Activated T-helper 2 cell treated with anti-CD3 and anti-CD28 coated beads, Interferon-gamma antibody, Interleukin-2, Interleukin-4, amounts not matched to agents 10 μg/mL and 5 μg/mL and 100 μg/mL, durations not matched to agents 14 hours and 24 hours and 36 hours (primary cell): ENCODE data around the gene KAT6B. TPM values are rescaled to one million over a fixed set of nuclear protein-coding genes. Genes with fewer than 3 reads are reported as not detected.

Source experiments
- DNase-seq: peaks from one replicate; pipeline ENCODE4 v3.0.0; 2021; ENCODE audit warnings: low spot score
- H3K27ac Mint-ChIP-seq: one replicate; pipeline ENCODE4 v1.8.0; 2021; ENCODE audit warnings: mixed read lengths
- H3K27me3 Mint-ChIP-seq: one replicate; pipeline ENCODE4 v1.8.0; 2021; ENCODE audit warnings: low read depth, mixed read lengths
- H3K36me3 Mint-ChIP-seq: one replicate; pipeline ENCODE4 v1.8.0; 2021; ENCODE audit warnings: low read depth, mixed read lengths
- H3K4me1 Mint-ChIP-seq: one replicate; pipeline ENCODE4 v1.8.0; 2021; ENCODE audit warnings: low read depth, mixed read lengths
- H3K4me3 Mint-ChIP-seq: one replicate; pipeline ENCODE4 v1.8.0; 2021; ENCODE audit warnings: low read depth, mild to moderate bottlenecking, moderate library complexity, mixed read lengths
- H3K9me3 Mint-ChIP-seq: one replicate; pipeline ENCODE4 v1.8.0; 2021; ENCODE audit warnings: mixed read lengths
- intact Hi-C: fragments of 100-400 bp; cut with micrococcal nuclease; formaldehyde crosslinking; loops from one replicate; pipeline ENCODE4 v1.15.1; 2023
- total RNA-seq: library from RNA; stranded (reverse); gene quantifications from 2 replicates; pipeline ENCODE4 v1.2.3, GENCODE V29; 2022

KAT6B gene
- total RNA-seq, 1 donor from 2014 or later, result 26.6 TPM

DNA sequence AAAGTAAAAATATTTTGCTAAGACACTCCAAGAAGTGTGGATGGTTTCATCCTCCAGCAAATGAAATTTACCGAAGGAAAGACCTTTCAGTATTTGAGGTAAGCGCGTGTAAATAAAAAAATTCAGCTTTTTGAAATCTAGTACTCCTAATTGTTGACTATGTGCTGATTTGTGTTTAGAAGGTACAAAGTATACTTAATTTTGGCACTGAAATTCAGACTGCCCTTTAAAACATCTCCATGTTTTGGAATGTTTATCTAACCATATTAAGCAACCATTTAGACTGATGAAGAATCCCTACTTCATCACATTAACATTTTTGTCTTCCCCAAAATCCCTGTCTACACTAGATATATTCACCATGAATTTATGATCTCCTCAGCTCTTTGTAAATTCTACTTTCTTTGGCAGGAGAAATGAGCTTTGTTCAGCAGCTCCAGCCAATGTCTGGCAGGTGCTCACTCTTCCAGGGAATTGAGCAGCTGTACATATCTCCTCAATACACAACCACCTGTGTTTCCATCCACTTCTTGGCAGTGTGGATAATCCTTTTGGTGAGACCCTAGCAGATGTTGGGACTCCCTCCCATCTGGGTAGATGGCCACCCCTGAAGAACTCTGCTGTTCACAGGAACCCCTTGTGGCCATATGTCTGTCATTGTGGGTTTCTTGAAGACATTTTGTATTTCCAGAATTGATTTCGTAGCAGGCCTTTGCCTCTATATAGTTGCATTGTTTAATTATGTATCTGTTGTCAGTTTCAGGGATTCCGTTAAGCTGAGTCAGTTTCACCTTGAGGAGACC, 155.6 kb downstream of the KAT6B start:
- H3K4me1 Mint-ChIP-seq, result peaks cover 28% of the 10 kb centered on the region
- no peaks in the 10 kb centered on the region for H3K9me3 Mint-ChIP-seq
- no peak for DNase-seq
- no peak overlapping the region for H3K4me3 Mint-ChIP-seq
- H3K36me3 Mint-ChIP-seq, result peaks cover 61% of the 10 kb centered on the region
- intact Hi-C loops, result no loop called here
- no peak overlapping the region for H3K27ac Mint-ChIP-seq
- H3K27me3 Mint-ChIP-seq, result no peaks in the 10 kb centered on the region

- no peak for DNase-seq
- Mint-ChIP-seq H3K27ac (no peak overlapping the region), H3K4me3 (no peak overlapping the region), H3K4me1 (peaks cover 25% of the 10 kb centered on the region), H3K36me3 (peaks cover 59% of the 10 kb centered on the region), H3K9me3 (no peaks in the 10 kb centered on the region), H3K27me3 (no peaks in the 10 kb centered on the region)
- intact Hi-C loops, result no loop called here
Measured at GRCh38 chr10:74982634-74982982, 156.2 kb downstream of the KAT6B start.

GRCh38 chr10:74983383-74983782, 157.0 kb downstream of the KAT6B start:
- Mint-ChIP-seq H3K27ac (no peak overlapping the region), H3K27me3 (no peaks in the 10 kb centered on the region), H3K4me3 (no peak overlapping the region), H3K9me3 (no peaks in the 10 kb centered on the region), H3K36me3 (peaks cover 59% of the 10 kb centered on the region), H3K4me1 (peaks cover 25% of the 10 kb centered on the region)
- intact Hi-C loops, result no loop called here
- no peak for DNase-seq

GRCh38 chr10:74987339-74988053, 161.1 kb downstream of the KAT6B start:
- H3K27me3 Mint-ChIP-seq, result no peaks in the 10 kb centered on the region
- H3K27ac Mint-ChIP-seq, result no peak overlapping the region
- H3K9me3 Mint-ChIP-seq, result no peaks in the 10 kb centered on the region
- intact Hi-C loops, result no loop called here
- H3K4me3 Mint-ChIP-seq, result no peak overlapping the region
- H3K36me3 Mint-ChIP-seq, result peaks cover 52% of the 10 kb centered on the region
- H3K4me1 Mint-ChIP-seq, result peaks cover 26% of the 10 kb centered on the region
- DNase-seq, result no peak

- H3K27me3 Mint-ChIP-seq, result no peaks in the 10 kb centered on the region
- DNase-seq, result no peak
- H3K4me3 Mint-ChIP-seq, result no peak overlapping the region
- no peaks in the 10 kb centered on the region for H3K9me3 Mint-ChIP-seq
- intact Hi-C loops, result no loop called here
- no peak overlapping the region for H3K27ac Mint-ChIP-seq
- peaks cover 22% of the 10 kb centered on the region for H3K4me1 Mint-ChIP-seq
- H3K36me3 Mint-ChIP-seq, result peaks cover 54% of the 10 kb centered on the region
Measured at GRCh38 chr10:74988054-74988775, 161.8 kb downstream of the KAT6B start.

DNA sequence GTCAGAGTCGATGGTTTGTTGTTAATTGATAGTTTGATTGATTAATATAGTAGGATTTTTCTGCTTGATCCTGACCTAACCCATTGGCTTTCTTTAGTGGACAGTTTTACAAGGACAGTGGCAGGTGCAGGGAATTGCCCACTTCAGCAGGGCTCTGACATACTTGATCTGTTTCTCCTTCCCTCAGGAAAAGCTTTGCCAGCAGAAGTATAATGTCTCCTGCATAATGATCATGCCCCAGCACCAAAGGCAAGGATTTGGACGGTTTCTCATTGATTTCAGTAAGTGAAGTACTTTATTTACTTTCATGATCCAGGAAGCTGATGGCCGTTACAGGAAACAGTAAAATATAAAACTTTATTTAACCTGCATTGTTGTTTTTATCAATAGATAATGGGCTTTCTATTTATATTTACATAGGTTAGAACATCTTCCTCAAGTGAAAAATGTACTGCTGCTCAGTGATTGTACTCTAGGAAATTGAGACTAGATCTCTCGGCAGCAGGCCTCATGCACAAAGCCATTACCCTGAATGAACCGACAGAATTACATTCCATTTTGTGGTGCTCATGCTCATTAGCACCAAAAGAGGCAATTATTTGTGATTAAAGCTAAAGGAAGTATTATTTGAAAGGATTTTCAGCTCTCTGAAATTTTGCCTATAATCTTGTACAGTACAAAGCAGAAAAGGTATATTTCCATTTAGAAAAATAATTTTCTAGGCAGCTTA, 162.6 kb downstream of the KAT6B start:
- H3K27ac Mint-ChIP-seq, result no peak overlapping the region
- no peaks in the 10 kb centered on the region for H3K27me3 Mint-ChIP-seq
- H3K4me3 Mint-ChIP-seq, result no peak overlapping the region
- peaks cover 48% of the 10 kb centered on the region for H3K36me3 Mint-ChIP-seq
- H3K4me1 Mint-ChIP-seq, result peaks cover 20% of the 10 kb centered on the region
- intact Hi-C loops, result no loop called here
- no peaks in the 10 kb centered on the region for H3K9me3 Mint-ChIP-seq
- no peak for DNase-seq

GRCh38 chr10:74991435-74991834, 165.0 kb downstream of the KAT6B start:
- no peak for DNase-seq
- H3K4me1 Mint-ChIP-seq, result peaks cover 35% of the 10 kb centered on the region
- intact Hi-C loops, result no loop called here
- no peaks in the 10 kb centered on the region for H3K9me3 Mint-ChIP-seq
- no peak overlapping the region for H3K27ac Mint-ChIP-seq
- no peaks in the 10 kb centered on the region for H3K27me3 Mint-ChIP-seq
- H3K36me3 Mint-ChIP-seq, result peaks cover 47% of the 10 kb centered on the region
- H3K4me3 Mint-ChIP-seq, result no peak overlapping the region

DNA sequence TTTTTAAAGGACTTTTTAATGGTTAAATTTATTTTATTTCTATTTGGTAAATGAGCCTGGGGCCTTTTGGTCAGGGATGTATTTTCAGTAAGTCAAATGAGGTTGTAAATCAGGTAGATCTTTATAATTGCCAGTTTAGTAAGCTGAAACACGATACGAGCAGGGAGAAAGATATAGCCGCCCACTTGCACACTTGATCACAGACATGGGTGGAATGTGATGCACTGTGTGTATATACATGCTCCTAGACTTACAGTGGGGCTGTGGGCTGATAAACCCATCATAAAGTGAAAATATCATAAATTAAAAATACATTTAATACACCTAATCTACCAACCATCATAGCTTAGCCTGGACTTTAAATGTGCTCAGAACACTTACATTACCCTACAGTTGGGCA, 165.7 kb downstream of the KAT6B start:
- H3K36me3 Mint-ChIP-seq, result peaks cover 43% of the 10 kb centered on the region
- H3K4me3 Mint-ChIP-seq, result no peak overlapping the region
- no peak overlapping the region for H3K27ac Mint-ChIP-seq
- intact Hi-C loops, result no loop called here
- peaks cover 35% of the 10 kb centered on the region for H3K4me1 Mint-ChIP-seq
- DNase-seq, result no peak
- no peaks in the 10 kb centered on the region for H3K9me3 Mint-ChIP-seq
- no peaks in the 10 kb centered on the region for H3K27me3 Mint-ChIP-seq

DNA sequence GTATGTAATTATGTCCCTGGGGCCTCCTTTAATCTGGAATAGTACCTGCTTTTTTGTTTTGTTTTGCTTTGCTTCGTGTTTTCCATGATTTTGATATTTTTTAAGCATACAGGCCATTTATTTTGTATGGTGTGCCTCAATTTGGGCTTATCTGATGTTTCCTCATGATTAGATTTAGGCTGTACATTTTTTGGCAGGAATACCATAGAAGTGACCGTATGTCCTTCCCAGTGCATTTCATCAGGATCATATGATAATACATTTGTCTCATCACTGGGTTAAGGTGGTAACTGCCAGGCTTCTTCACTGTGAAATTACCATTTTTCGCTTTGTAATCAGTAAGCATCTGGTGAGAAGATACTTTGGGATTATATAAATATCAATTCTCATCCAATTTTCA, 167.2 kb downstream of the KAT6B start:
- peaks cover 37% of the 10 kb centered on the region for H3K36me3 Mint-ChIP-seq
- H3K4me3 Mint-ChIP-seq, result no peak overlapping the region
- H3K4me1 Mint-ChIP-seq, result peaks cover 25% of the 10 kb centered on the region
- DNase-seq, result no peak
- intact Hi-C loops, result no loop called here
- no peaks in the 10 kb centered on the region for H3K27me3 Mint-ChIP-seq
- no peaks in the 10 kb centered on the region for H3K9me3 Mint-ChIP-seq
- H3K27ac Mint-ChIP-seq, result no peak overlapping the region

GRCh38 chr10:74994854-74995253, 168.5 kb downstream of the KAT6B start:
- Mint-ChIP-seq H3K4me1 (peaks cover 25% of the 10 kb centered on the region), H3K36me3 (peaks cover 37% of the 10 kb centered on the region), H3K9me3 (no peaks in the 10 kb centered on the region), H3K27ac (no peak overlapping the region), H3K27me3 (no peaks in the 10 kb centered on the region), H3K4me3 (no peak overlapping the region)
- intact Hi-C loops, result no loop called here
- DNase-seq, result no peak

DNA sequence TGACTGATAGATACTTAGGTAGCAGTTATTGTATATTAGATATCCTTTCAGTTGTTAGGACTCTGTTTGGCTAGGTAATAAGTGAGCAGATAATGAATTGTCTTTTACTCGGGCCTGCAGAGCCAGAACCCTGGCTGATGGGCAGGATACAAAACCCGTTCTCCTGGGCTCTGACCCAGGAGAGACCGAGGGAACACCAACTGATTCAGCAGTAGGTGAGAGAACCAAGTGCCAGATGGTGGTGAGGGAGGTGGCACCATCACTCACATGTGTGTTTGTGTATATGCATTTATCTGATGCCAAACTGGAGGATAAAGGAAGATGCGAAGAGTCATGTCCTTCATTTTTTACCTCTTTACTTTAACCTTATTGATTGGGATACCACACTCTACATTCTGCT, 169.4 kb downstream of the KAT6B start:
- Mint-ChIP-seq H3K27me3 (no peaks in the 10 kb centered on the region), H3K4me3 (no peak overlapping the region), H3K9me3 (no peaks in the 10 kb centered on the region), H3K27ac (no peak overlapping the region), H3K4me1 (peaks cover 28% of the 10 kb centered on the region), H3K36me3 (peaks cover 38% of the 10 kb centered on the region)
- intact Hi-C loops, result no loop called here
- no peak for DNase-seq

- peaks cover 23% of the 10 kb centered on the region for H3K4me1 Mint-ChIP-seq
- no peak for DNase-seq
- peaks cover 32% of the 10 kb centered on the region for H3K36me3 Mint-ChIP-seq
- no peaks in the 10 kb centered on the region for H3K27me3 Mint-ChIP-seq
- no peak overlapping the region for H3K27ac Mint-ChIP-seq
- no peaks in the 10 kb centered on the region for H3K9me3 Mint-ChIP-seq
- H3K4me3 Mint-ChIP-seq, result no peak overlapping the region
- intact Hi-C loops, result no loop called here
Measured at GRCh38 chr10:74997163-74997562, 170.8 kb downstream of the KAT6B start.
